CD4-positive, CD25-positive, alpha-beta regulatory T cell (primary cell): ENCODE measurements around the gene FMNL2. TPM values are rescaled to one million over a fixed set of nuclear protein-coding genes. Genes with fewer than 3 reads are reported as not detected.

Source experiments
- ATAC-seq, 2 donors: fragments of 150-1000 bp; cut with Tn5 transposase; one replicate each; pipeline ENCODE4 v1.10.0; 2021; ENCODE audit warnings: low read depth in 2 of 2, moderate number of reproducible peaks in 2 of 2, moderate library complexity in 1 of 2
- DNase-seq, 3 donors: peaks; one replicate each; pipeline versions ENCODE4 v3.0.0 to v3.0.0-alpha.2; 2012 to 2022; ENCODE audit warnings: mixed read lengths in 1 of 3
- H3K27ac ChIP-seq: one replicate; pipeline ENCODE4 v1.7.0; 2013; ENCODE audit warnings: mild to moderate bottlenecking, low read length; ENCODE audit not compliant: insufficient read depth, poor library complexity, severe bottlenecking
- H3K27me3 ChIP-seq: one replicate; pipeline ENCODE4 v1.7.0; 2013; ENCODE audit warnings: low read length; ENCODE audit not compliant: control insufficient read depth, insufficient read depth
- H3K36me3 ChIP-seq: one replicate; pipeline ENCODE4 v1.7.0; 2013; ENCODE audit warnings: mild to moderate bottlenecking, low read length, moderate library complexity; ENCODE audit not compliant: control insufficient read depth, insufficient read depth
- H3K4me1 ChIP-seq: 2 replicates; pipeline ENCODE4 v1.7.0; 2013; ENCODE audit warnings: mild to moderate bottlenecking, low read length; ENCODE audit not compliant: insufficient read depth, control insufficient read depth, poor library complexity, severe bottlenecking
- H3K4me3 ChIP-seq: one replicate; pipeline ENCODE4 v1.7.0; 2013; ENCODE audit warnings: low read depth, mild to moderate bottlenecking, low read length, moderate library complexity
- H3K9me3 ChIP-seq, 2 experiments: 1 replicate in 1 of 2; 2 replicates in 1 of 2; pipeline ENCODE4 v1.7.0; 2013; ENCODE audit warnings: low read length in 2 of 2, mild to moderate bottlenecking in 1 of 2, moderate library complexity in 1 of 2; ENCODE audit not compliant: control insufficient read depth in 2 of 2
- H3K27ac Mint-ChIP-seq, 3 donors: one replicate each; pipeline ENCODE4 v1.8.0; 2020 to 2022; ENCODE audit warnings: mild to moderate bottlenecking in 3 of 3, mixed read lengths in 3 of 3, moderate library complexity in 2 of 3
- H3K27me3 Mint-ChIP-seq: one replicate; pipeline ENCODE4 v1.8.0; 2022; ENCODE audit warnings: mild to moderate bottlenecking, mixed read lengths
- H3K36me3 Mint-ChIP-seq: one replicate; pipeline ENCODE4 v1.8.0; 2020; ENCODE audit warnings: mixed read lengths
- H3K4me1 Mint-ChIP-seq, 4 donors: one replicate each; pipeline ENCODE4 v1.8.0; 2020 to 2022; ENCODE audit warnings: mixed read lengths in 4 of 4, mild to moderate bottlenecking in 1 of 4
- H3K4me3 Mint-ChIP-seq, 4 donors: one replicate each; pipeline ENCODE4 v1.8.0; 2020 to 2022; ENCODE audit warnings: mild to moderate bottlenecking in 4 of 4, mixed read lengths in 4 of 4, moderate library complexity in 3 of 4
- H3K9me3 Mint-ChIP-seq, 7 donors: one replicate each; pipeline ENCODE4 v1.8.0; 2020 to 2022; ENCODE audit warnings: mixed read lengths in 7 of 7, mild to moderate bottlenecking in 3 of 7, moderate library complexity in 2 of 7
- polyA plus RNA-seq, 4 donors: library from polyadenylated mRNA; unstranded; fragments of 300-500 nt; fragmentation: Illumina TruSeq; gene quantifications; one replicate each; pipeline ENCODE4 v1.2.3, GENCODE V29; 2021
- total RNA-seq: library from RNA; stranded (reverse); gene quantifications from one replicate; pipeline ENCODE4 v1.2.3, GENCODE V29; 2022

Gene FMNL2
- total and polyA plus RNA-seq, 5 donors from 2014 or later: 0.07 to 0.30 (median 0.14) TPM; not detected in 1

GRCh38 chr2:152440460-152440859, 105.5 kb downstream of the FMNL2 start:
- H3K9me3 Mint-ChIP-seq: peaks cover 0 to 3% (median 0%) of the 10 kb centered on the region in 7 donors

GRCh38 chr2:152441961-152442360, 107.0 kb downstream of the FMNL2 start:
- Mint-ChIP-seq H3K4me3 (no peak overlapping the region), H3K27me3 (peaks cover 6% of the 10 kb centered on the region), H3K36me3 (no peaks in the 10 kb centered on the region), H3K27ac (no peak overlapping the region), H3K9me3 (peaks cover 0 to 3% (median 0%) of the 10 kb centered on the region in 7 donors), H3K4me1 (no peaks in the 10 kb centered on the region)
- no peaks in the 10 kb centered on the region for H3K27me3 ChIP-seq
- H3K4me1 ChIP-seq: no peaks in the 10 kb centered on the region
- H3K36me3 ChIP-seq: no peaks in the 10 kb centered on the region
- no peaks in the 10 kb centered on the region for H3K9me3 ChIP-seq
- ATAC-seq: no peak
- DNase-seq: no peak
- no peak overlapping the region for H3K4me3 ChIP-seq
- H3K27ac ChIP-seq: no peak overlapping the region

More at GRCh38 chr2:152440460-152440859, 105.5 kb downstream of the FMNL2 start:
- no peaks in the 10 kb centered on the region for H3K27me3 ChIP-seq
- H3K36me3 Mint-ChIP-seq: no peaks in the 10 kb centered on the region
- peaks cover 10% of the 10 kb centered on the region for H3K27me3 Mint-ChIP-seq
- H3K4me3 ChIP-seq: no peak overlapping the region
- H3K4me3 Mint-ChIP-seq: no peak overlapping the region
- no peak overlapping the region for H3K27ac Mint-ChIP-seq
- H3K4me1 ChIP-seq: no peaks in the 10 kb centered on the region
- no peaks in the 10 kb centered on the region for H3K36me3 ChIP-seq
- DNase-seq: no peak
- H3K9me3 ChIP-seq: no peaks in the 10 kb centered on the region
- no peaks in the 10 kb centered on the region for H3K4me1 Mint-ChIP-seq
- no peak for ATAC-seq
- no peak overlapping the region for H3K27ac ChIP-seq

- Histone ChIP-seq H3K27me3 (peaks cover 6% of the 10 kb centered on the region), H3K9me3 (no peaks in the 10 kb centered on the region), H3K27ac (no peak overlapping the region), H3K4me3 (no peak overlapping the region), H3K36me3 (no peaks in the 10 kb centered on the region), H3K4me1 (no peaks in the 10 kb centered on the region)
- peaks cover 5% of the 10 kb centered on the region for H3K27me3 Mint-ChIP-seq
- H3K4me1 Mint-ChIP-seq: no peaks in the 10 kb centered on the region
- H3K27ac Mint-ChIP-seq: no peak overlapping the region
- no peak for ATAC-seq
- H3K4me3 Mint-ChIP-seq: no peak overlapping the region
- peaks cover 0 to 3% (median 0%) of the 10 kb centered on the region in 7 donors for H3K9me3 Mint-ChIP-seq
- no peaks in the 10 kb centered on the region for H3K36me3 Mint-ChIP-seq
- no peak for DNase-seq
These were observed 108.8 kb downstream of the FMNL2 start for GRCh38 chr2:152443771-152444170.

- Histone ChIP-seq H3K36me3 (no peaks in the 10 kb centered on the region), H3K9me3 (no peaks in the 10 kb centered on the region), H3K4me1 (no peaks in the 10 kb centered on the region), H3K27me3 (peaks cover 6% of the 10 kb centered on the region), H3K27ac (no peak overlapping the region), H3K4me3 (no peak overlapping the region)
- Mint-ChIP-seq H3K4me3 (no peak overlapping the region), H3K4me1 (no peaks in the 10 kb centered on the region), H3K36me3 (no peaks in the 10 kb centered on the region), H3K9me3 (peaks cover 0 to 3% (median 0%) of the 10 kb centered on the region in 7 donors), H3K27me3 (peaks cover 5% of the 10 kb centered on the region), H3K27ac (no peak overlapping the region)
- ATAC-seq: no peak
- DNase-seq: no peak
These were observed 109.5 kb downstream of the FMNL2 start for GRCh38 chr2:152444448-152444847.

GRCh38 chr2:152445375-152445774, 110.4 kb downstream of the FMNL2 start:
- Mint-ChIP-seq H3K36me3 (no peaks in the 10 kb centered on the region), H3K27ac (no peak overlapping the region), H3K9me3 (peaks cover 0 to 3% (median 0%) of the 10 kb centered on the region in 7 donors), H3K4me1 (no peaks in the 10 kb centered on the region), H3K4me3 (no peak overlapping the region), H3K27me3 (peaks cover 5% of the 10 kb centered on the region)
- H3K36me3 ChIP-seq: no peaks in the 10 kb centered on the region
- H3K9me3 ChIP-seq: no peaks in the 10 kb centered on the region
- no peaks in the 10 kb centered on the region for H3K4me1 ChIP-seq
- H3K27ac ChIP-seq: no peak overlapping the region
- peaks cover 6% of the 10 kb centered on the region for H3K27me3 ChIP-seq
- ATAC-seq (no peak), DNase-seq (no peak)
- H3K4me3 ChIP-seq: no peak overlapping the region

- H3K4me1 ChIP-seq: no peaks in the 10 kb centered on the region
- DNase-seq: no peak
- H3K4me3 ChIP-seq: no peak overlapping the region
- H3K4me3 Mint-ChIP-seq: no peak overlapping the region
- no peaks in the 10 kb centered on the region for H3K4me1 Mint-ChIP-seq
- no peak for ATAC-seq
- H3K27me3 Mint-ChIP-seq: peaks cover 5% of the 10 kb centered on the region
- H3K9me3 Mint-ChIP-seq: peaks cover 0 to 3% (median 0%) of the 10 kb centered on the region in 7 donors
- H3K27me3 ChIP-seq: peaks cover 6% of the 10 kb centered on the region
- no peak overlapping the region for H3K27ac ChIP-seq
- H3K36me3 Mint-ChIP-seq: no peaks in the 10 kb centered on the region
- H3K9me3 ChIP-seq: no peaks in the 10 kb centered on the region
- H3K27ac Mint-ChIP-seq: no peak overlapping the region
- H3K36me3 ChIP-seq: no peaks in the 10 kb centered on the region
These were observed 110.8 kb downstream of the FMNL2 start for GRCh38 chr2:152445791-152446201.

GRCh38 chr2:152446213-152446612, 111.2 kb downstream of the FMNL2 start:
- Histone ChIP-seq H3K4me3 (no peak overlapping the region), H3K4me1 (no peaks in the 10 kb centered on the region), H3K27ac (no peak overlapping the region), H3K9me3 (no peaks in the 10 kb centered on the region), H3K36me3 (no peaks in the 10 kb centered on the region), H3K27me3 (peaks cover 6% of the 10 kb centered on the region)
- no peak overlapping the region for H3K27ac Mint-ChIP-seq
- H3K36me3 Mint-ChIP-seq: no peaks in the 10 kb centered on the region
- H3K4me1 Mint-ChIP-seq: no peaks in the 10 kb centered on the region
- peaks cover 0 to 3% (median 0%) of the 10 kb centered on the region in 7 donors for H3K9me3 Mint-ChIP-seq
- DNase-seq (no peak), ATAC-seq (no peak)
- no peak overlapping the region for H3K4me3 Mint-ChIP-seq
- peaks cover 5% of the 10 kb centered on the region for H3K27me3 Mint-ChIP-seq

GRCh38 chr2:152447897-152448296, 112.9 kb downstream of the FMNL2 start:
- ATAC-seq: no peak
- Histone ChIP-seq H3K36me3 (no peaks in the 10 kb centered on the region), H3K9me3 (no peaks in the 10 kb centered on the region), H3K27me3 (peaks cover 6% of the 10 kb centered on the region), H3K4me3 (no peak overlapping the region), H3K27ac (no peak overlapping the region), H3K4me1 (no peaks in the 10 kb centered on the region)
- Mint-ChIP-seq H3K27me3 (peaks cover 5% of the 10 kb centered on the region), H3K27ac (no peak overlapping the region), H3K9me3 (peaks cover 0 to 2% (median 0%) of the 10 kb centered on the region in 7 donors), H3K4me3 (no peak overlapping the region), H3K36me3 (no peaks in the 10 kb centered on the region), H3K4me1 (no peaks in the 10 kb centered on the region)
- DNase-seq: no peak
